Mammary epithelial cell (primary cell): ENCODE measurements around the gene ARHGAP15.

Experiments used
- EZH2 ChIP-seq: IDR thresholded peaks from 2 replicates; pipeline ENCODE4 v1.6.1; 2012; ENCODE audit warnings: low read length, inconsistent platforms, borderline replicate concordance
- TF ChIP-seq, protein P1 (sequence below), 2 donors: IDR thresholded peaks in 1 of 2; conservative IDR thresholded peaks in 1 of 2; 2 replicates each; pipeline ENCODE4 v1.5.1; 2011 to 2012; ENCODE audit warnings: inconsistent platforms in 2 of 2, low read length in 2 of 2, mild to moderate bottlenecking in 2 of 2, control low read depth in 1 of 2, low read depth in 1 of 2; ENCODE audit not compliant: insufficient read depth in 1 of 2; ENCODE audit errors: extremely low read depth in 1 of 2

DNA sequence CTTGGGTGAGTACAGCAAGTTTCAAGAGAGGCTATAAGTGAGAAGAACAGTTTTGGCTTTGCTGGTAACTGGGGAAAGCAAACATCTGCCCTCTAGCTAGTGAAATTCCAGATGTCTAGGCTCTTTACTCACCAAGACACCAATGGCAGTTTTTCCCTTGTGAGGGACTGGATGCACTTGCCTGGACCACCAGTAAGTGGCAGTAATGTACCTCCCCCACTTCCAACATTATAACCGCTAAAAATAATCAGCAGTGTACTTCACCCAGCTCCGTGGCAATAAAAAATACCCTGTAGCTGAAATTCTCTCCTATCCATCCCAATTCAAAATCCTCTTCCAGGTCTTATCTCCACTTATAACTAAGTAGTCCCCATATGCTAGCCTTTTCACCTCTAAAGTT is 383.9 kb downstream of the ARHGAP15 start:
- TF ChIP-seq EZH2 = no peak
- TF ChIP-seq, protein P1, sequence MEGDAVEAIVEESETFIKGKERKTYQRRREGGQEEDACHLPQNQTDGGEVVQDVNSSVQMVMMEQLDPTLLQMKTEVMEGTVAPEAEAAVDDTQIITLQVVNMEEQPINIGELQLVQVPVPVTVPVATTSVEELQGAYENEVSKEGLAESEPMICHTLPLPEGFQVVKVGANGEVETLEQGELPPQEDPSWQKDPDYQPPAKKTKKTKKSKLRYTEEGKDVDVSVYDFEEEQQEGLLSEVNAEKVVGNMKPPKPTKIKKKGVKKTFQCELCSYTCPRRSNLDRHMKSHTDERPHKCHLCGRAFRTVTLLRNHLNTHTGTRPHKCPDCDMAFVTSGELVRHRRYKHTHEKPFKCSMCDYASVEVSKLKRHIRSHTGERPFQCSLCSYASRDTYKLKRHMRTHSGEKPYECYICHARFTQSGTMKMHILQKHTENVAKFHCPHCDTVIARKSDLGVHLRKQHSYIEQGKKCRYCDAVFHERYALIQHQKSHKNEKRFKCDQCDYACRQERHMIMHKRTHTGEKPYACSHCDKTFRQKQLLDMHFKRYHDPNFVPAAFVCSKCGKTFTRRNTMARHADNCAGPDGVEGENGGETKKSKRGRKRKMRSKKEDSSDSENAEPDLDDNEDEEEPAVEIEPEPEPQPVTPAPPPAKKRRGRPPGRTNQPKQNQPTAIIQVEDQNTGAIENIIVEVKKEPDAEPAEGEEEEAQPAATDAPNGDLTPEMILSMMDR (conservative IDR thresholded peaks at IDR 0.05 in 1 of 2, IDR thresholded peaks at IDR 0.05 in 1 of 2; ENCODE audit: extremely low read depth in 1 of 2, insufficient read depth in 1 of 2, low read depth in 1 of 2, low read length in 2 of 2) = peak; percentile 65 to 71
